Heart left ventricle (tissue), 16 donors: ENCODE measurements around the gene WDR36. TPM values are rescaled to one million over a fixed set of nuclear protein-coding genes. Genes with fewer than 3 reads are reported as not detected.

ENCODE experiments used
- ATAC-seq, 4 donors: fragments of 200-7000 bp; cut with Tn5 transposase; one replicate each; pipeline ENCODE4 v1.9.1; 2020 to 2022; ENCODE audit warnings: moderate library complexity in 4 of 4, mild to moderate bottlenecking in 3 of 4, moderate number of reproducible peaks in 1 of 4
- DNase-seq, 5 donors: peaks; one replicate each; pipeline ENCODE4 v3.0.0-alpha.2; 2020
- H3K27ac ChIP-seq, 12 donors: fragments of 200-600 bp; sonication (generic) in 4 of 12; one replicate each; pipeline versions ENCODE4 v1.5.0 to v1.8.0; 2016 to 2022; ENCODE audit warnings: mild to moderate bottlenecking in 2 of 12
- H3K27me3 ChIP-seq, 9 donors: fragments of 200-600 bp; sonication (generic) in 2 of 9; one replicate each; pipeline versions ENCODE4 v1.5.1 to v1.8.0; 2016 to 2022; ENCODE audit warnings: mild to moderate bottlenecking in 3 of 9
- H3K36me3 ChIP-seq, 9 donors: fragments of 200-600 bp; sonication (generic) in 2 of 9; one replicate each; pipeline versions ENCODE4 v1.5.0 to v1.8.0; 2018 to 2022; ENCODE audit warnings: mild to moderate bottlenecking in 2 of 9
- H3K4me1 ChIP-seq, 12 donors: fragments of 200-600 bp; sonication (generic) in 4 of 12; one replicate each; pipeline versions ENCODE4 v1.5.0 to v1.8.0; 2016 to 2022; ENCODE audit warnings: mild to moderate bottlenecking in 3 of 12
- H3K4me3 ChIP-seq, 12 donors: fragments of 200-600 bp; sonication (generic) in 4 of 12; one replicate each; pipeline versions ENCODE4 v1.5.0 to v1.8.0; 2017 to 2022; ENCODE audit warnings: mild to moderate bottlenecking in 9 of 12, moderate library complexity in 4 of 12
- H3K9me3 ChIP-seq, 12 donors: fragments of 200-600 bp; sonication (generic) in 4 of 12; one replicate each; pipeline versions ENCODE4 v1.5.0 to v1.8.0; 2016 to 2022; ENCODE audit warnings: mild to moderate bottlenecking in 1 of 12
- CTCF ChIP-seq, 12 donors: fragments of 200-600 bp; sonication (generic) in 4 of 12; IDR thresholded peaks; one replicate each; pipeline versions ENCODE4 v1.5.0 to v1.8.0; 2018 to 2022; ENCODE audit warnings: antibody characterized with exemption in 12 of 12, mild to moderate bottlenecking in 5 of 12
- POLR2A ChIP-seq, 2 donors: fragments of 450-650 bp; IDR thresholded peaks; one replicate each; pipeline ENCODE4 v1.6.1; 2017; ENCODE audit warnings: antibody characterized with exemption in 2 of 2, mild to moderate bottlenecking in 2 of 2, moderate library complexity in 2 of 2
- WGBS, 4 donors: extraction: QIAGEN DNeasy Blood & Tissue Kit in 2 of 4; methylation state at CpG; one replicate each; pipeline versions ENCODE4 v1.1.5 to v1.1.7; 2013 to 2018; 5-methylcytosine and 5-hydroxymethylcytosine counted together
- intact Hi-C, 10 donors: fragments of 100-400 bp; cut with DNase I; formaldehyde crosslinking; loops; one replicate each; pipeline versions ENCODE4 v1.11.1 to v1.14.2; 2022
- polyA plus RNA-seq, 2 donors: library from polyadenylated mRNA; stranded (reverse); fragments of 200-250 nt; gene quantifications; one replicate each; pipeline ENCODE4 v1.2.3, GENCODE V29; 2013
- total RNA-seq, 9 donors: library from RNA; depleted of rRNA in 2 of 9; stranded (reverse); fragments of >200 nt in 2 of 9; fragmentation: NEBNext Ultra II Directional in 3 of 9; extraction: Animal tissue kit (Norgen Biotek cat#: 25700) in 3 of 9; gene quantifications; one replicate each; pipeline versions ENCODE4 v1.1.0 to v1.2.4, GENCODE V29; 2016 to 2023
- donor health status: ischemic (EF 13 %, LVEDD 7.1; RV severe dilation, severe dysfunction).
- donor health status: healthy with polysubstance abuse.
- donor health status: DM: no; HTN: yes; CAD: no.
- donor health status: DM: no; HTN: no; CAD: no.
- donor health status: ischemic (EF 25% LVEDD 6.9; RV normal size, moderate dysfunction).
- donor health status: ischemic (EF 25% LVEDD 5.7; RV mildly dilated, moderate dysfunction).
- donor health status: healthy.
- donor health status: DM: yes; HTN: yes; CAD: no.
- donor health status: ischemic (EF 35%, LVEDD 5.7; RV mildly dilated, moderate dysfunction).
- donor health status: nonischemic (EF 11% LVEDD 7.7; RV severe dilation, severe dysfunction).
- donor health status: DM: yes; HTN: yes; CAD: no.
- donor health status: PGD.
- donor health status: ischemic (EF 29% LVEDD 5.4; RV normal size, mild dysfunction).
- donor health status: nonischemic (EF 23%, LVEDD 6.1; RV moderate dilation, normal function).

The WDR36 gene
- total and polyA plus RNA-seq, 11 donors: 4.3 to 18.0 (median 11.7) TPM

- 92 to 97% (median 96%) methylated on average over 3 of the region's 3 CpGs for WGBS, 4 donors
- intact Hi-C loops: no loop called here
- ATAC-seq (no peak), DNase-seq (no peak)
- Histone ChIP-seq H3K9me3 (no peaks in the 10 kb centered on the region), H3K36me3 (peaks cover 0 to 100% (median 69%) of the 10 kb centered on the region in 9 donors), H3K4me3 (no peak overlapping the region), H3K27me3 (no peaks in the 10 kb centered on the region), H3K4me1 (peaks cover 0 to 15% (median 0%) of the 10 kb centered on the region in 12 donors), H3K27ac (no peak overlapping the region)
- TF ChIP-seq CTCF (IDR thresholded peaks at IDR 0.05) (no peak), POLR2A (IDR thresholded peaks at IDR 0.05) (no peak)
Measured at GRCh38 chr5:111113678-111114077, 21.5 kb downstream of the WDR36 start.

- no peak overlapping the region for H3K27ac ChIP-seq
- TF ChIP-seq CTCF (IDR thresholded peaks at IDR 0.05): no peak
- WGBS, 4 donors: 96 to 100% (median 97%) methylated on average over 1 of the region's 1 CpG
- no peak overlapping the region for H3K4me3 ChIP-seq
- H3K4me1 ChIP-seq: peaks cover 0 to 15% (median 0%) of the 10 kb centered on the region in 12 donors
- H3K27me3 ChIP-seq: no peaks in the 10 kb centered on the region
- intact Hi-C loops: no loop called here
- no peaks in the 10 kb centered on the region for H3K9me3 ChIP-seq
- ATAC-seq (no peak), DNase-seq (no peak)
- H3K36me3 ChIP-seq: peaks cover 0 to 100% (median 71%) of the 10 kb centered on the region in 9 donors
Measured at GRCh38 chr5:111115229-111115628, 23.1 kb downstream of the WDR36 start.

- ATAC-seq (peak in 2 of 4 donors; percentile 56 to 57), DNase-seq (no peak)
- Histone ChIP-seq H3K27me3 (no peaks in the 10 kb centered on the region), H3K27ac (no peak overlapping the region), H3K4me1 (peaks cover 0 to 15% (median 0%) of the 10 kb centered on the region in 12 donors), H3K4me3 (no peak overlapping the region), H3K9me3 (no peaks in the 10 kb centered on the region), H3K36me3 (peaks cover 0 to 100% (median 71%) of the 10 kb centered on the region in 9 donors)
- intact Hi-C loops: no loop called here
- TF ChIP-seq POLR2A (IDR thresholded peaks at IDR 0.05) (no peak), CTCF (IDR thresholded peaks at IDR 0.05) (no peak)
- WGBS, 4 donors: 78 to 84% (median 82%) methylated on average over 1 of the region's 1 CpG
Measured at GRCh38 chr5:111116550-111116949, 24.4 kb downstream of the WDR36 start.

GRCh38 chr5:111117136-111117535 is 25.0 kb downstream of the WDR36 start:
- intact Hi-C loops: no loop called here
- peaks cover 0 to 15% (median 0%) of the 10 kb centered on the region in 12 donors for H3K4me1 ChIP-seq
- no peak for DNase-seq
- no peak overlapping the region for H3K27ac ChIP-seq
- H3K9me3 ChIP-seq: no peaks in the 10 kb centered on the region
- H3K27me3 ChIP-seq: no peaks in the 10 kb centered on the region
- no peak overlapping the region for H3K4me3 ChIP-seq
- no peak for ATAC-seq
- TF ChIP-seq CTCF (IDR thresholded peaks at IDR 0.05) (no peak), POLR2A (IDR thresholded peaks at IDR 0.05) (no peak)
- 82 to 91% (median 87%) methylated on average over 1 of the region's 1 CpG for WGBS, 4 donors
- peaks cover 0 to 100% (median 71%) of the 10 kb centered on the region in 9 donors for H3K36me3 ChIP-seq
